K562 (cell line): ENCODE measurements around the gene PDPK1. TPM values are rescaled to one million over a fixed set of nuclear protein-coding genes. Genes with fewer than 3 reads are reported as not detected.
"Not testable (repeated sequence)": the region's sequence is repeated elsewhere in the genome, so short reads cannot be mapped to it uniquely, and the experiment has no call there.

Experiments
- ATAC-seq: fragments of 200-7000 bp; cut with Tn5 transposase; 3 replicates; pipeline ENCODE4 v1.9.1; 2020; ENCODE audit warnings: moderate library complexity
- BruUV-seq: library from RNA; stranded (reverse); fragments of 400-500 nt; replicated peaks from 2 replicates; lab custom pipeline; 2021; lab: Mats Ljungman, UMichigan
- CTCF ChIA-PET: fragments of 300-600 bp; formaldehyde crosslinking; extraction: SDS; loops from one replicate; lab custom pipeline; 2021; ENCODE audit warnings: low intra/inter-chr PET ratio; lab: Yijun Ruan, JAX
- POLR2A ChIA-PET: fragments of 300-600, 350-650 bp; sonication (Branson Sonifier 250); formaldehyde crosslinking; extraction: SDS; loops from one replicate; lab custom pipeline; 2021; ENCODE audit warnings: antibody characterized with exemption, inconsistent platforms; lab: Yijun Ruan, JAX
- DNase-seq, 4 experiments: peaks; one replicate each; pipeline versions ENCODE4 v3.0.0 to v3.0.0-alpha.2; 2011 to 2018; ENCODE audit warnings: low spot score in 3 of 4, mixed read lengths in 3 of 4; ENCODE audit errors: extremely low read depth in 1 of 4
- FAIRE-seq: peaks from 2 replicates; lab custom pipeline; 2011; peaks lifted over from hg19 to GRCh38; lab: Jason Lieb, UNC
- H2AFZ ChIP-seq: 2 replicates; pipeline ENCODE4 v1.6.0; 2011; ENCODE audit warnings: low read depth, low read length, control low read depth, inconsistent platforms
- H3K27ac ChIP-seq: fragments of 200-600 bp; 3 replicates; pipeline ENCODE4 v1.8.0; 2011; ENCODE audit warnings: low read depth, mild to moderate bottlenecking, control low read depth, inconsistent platforms, low read length, moderate library complexity, mixed read lengths; ENCODE audit errors: extremely low read depth
- H3K27me3 ChIP-seq, 2 experiments: fragments of 300-600 bp in 1 of 2; 2 replicates in 1 of 2; 3 replicates in 1 of 2; pipeline versions ENCODE4 v1.6.0 to v1.8.0; 2011; ENCODE audit warnings: inconsistent platforms in 2 of 2, low read length in 2 of 2, mild to moderate bottlenecking in 1 of 2, mixed read lengths in 1 of 2, moderate library complexity in 1 of 2; ENCODE audit not compliant: control insufficient read depth in 2 of 2, insufficient read depth in 2 of 2
- H3K36me3 ChIP-seq: fragments of 300-600 bp; 3 replicates; pipeline ENCODE4 v1.8.0; 2011; ENCODE audit warnings: mild to moderate bottlenecking, low read length, inconsistent platforms; ENCODE audit not compliant: control insufficient read depth, insufficient read depth
- H3K4me1 ChIP-seq, 2 experiments: fragments of 200-600 bp in 1 of 2; replicated peaks in 1 of 2; 2 replicates in 1 of 2; 3 replicates in 1 of 2; pipeline versions ENCODE4 v1.5.1 to v1.8.0; 2011; ENCODE audit warnings: inconsistent platforms in 2 of 2, low read length in 2 of 2, mild to moderate bottlenecking in 1 of 2, mixed read lengths in 1 of 2, moderate library complexity in 1 of 2; ENCODE audit not compliant: control insufficient read depth in 2 of 2, insufficient read depth in 2 of 2
- H3K4me2 ChIP-seq: 2 replicates; pipeline ENCODE4 v1.6.1; 2011; ENCODE audit warnings: low read length, control low read depth, inconsistent platforms, mixed read lengths; ENCODE audit not compliant: insufficient read depth
- H3K4me3 ChIP-seq: fragments of 200-600 bp; sonication (generic), shearing (Covaris generic); 2 replicates; pipeline ENCODE4 v1.5.1; 2016; ENCODE audit warnings: control low read depth, inconsistent platforms
- H3K79me2 ChIP-seq: fragments of 200-600 bp; 3 replicates; pipeline ENCODE4 v1.8.0; 2011; ENCODE audit warnings: low read length, inconsistent platforms; ENCODE audit not compliant: control insufficient read depth, insufficient read depth
- H3K9ac ChIP-seq, 2 experiments: 2 replicates each; pipeline versions ENCODE4 v1.6.0 to v1.6.1; 2011; ENCODE audit warnings: low read depth in 2 of 2, low read length in 2 of 2, control low read depth in 1 of 2, inconsistent platforms in 1 of 2, mild to moderate bottlenecking in 1 of 2, mixed read lengths in 1 of 2; ENCODE audit not compliant: insufficient read depth in 1 of 2
- H3K9me1 ChIP-seq: one replicate; pipeline ENCODE4 v1.6.0; 2011; ENCODE audit warnings: inconsistent platforms, mild to moderate bottlenecking, low read length, moderate library complexity; ENCODE audit not compliant: control insufficient read depth, insufficient read depth
- H3K9me3 ChIP-seq: replicated peaks from 2 replicates; pipeline ENCODE4 v1.5.1; 2011; ENCODE audit warnings: low read depth, low read length, inconsistent platforms; ENCODE audit not compliant: control insufficient read depth, insufficient read depth
- H4K20me1 ChIP-seq: replicated peaks from 2 replicates; pipeline ENCODE4 v1.6.1; 2011; ENCODE audit warnings: low read length, inconsistent platforms, mixed read lengths; ENCODE audit not compliant: control insufficient read depth, insufficient read depth
- WGBS: fragments of 100-300 bp; shearing (Covaris generic); methylation state at CpG from one replicate; pipeline ENCODE4 v1.1.6; 2016; ENCODE audit warnings: low coverage, mixed read lengths; ENCODE audit not compliant: insufficient coverage; ENCODE audit errors: missing lambda C conversion rate; 5-methylcytosine and 5-hydroxymethylcytosine counted together
- in situ Hi-C: fragments of 300-500 bp; cut with MboI; formaldehyde crosslinking; loops from 4 replicates; pipeline ENCODE4 v1.15.0; 2018; ENCODE audit warnings: inconsistent platforms, mixed read lengths
- intact Hi-C: fragments of 100-400 bp; cut with micrococcal nuclease; formaldehyde crosslinking; loops from 2 replicates; pipeline ENCODE4 v1.14.2; 2022
- polyA plus RNA-seq, 8 experiments: library from polyadenylated mRNA; depleted of rRNA in 4 of 8; stranded (reverse) in 5 of 8; unstranded in 3 of 8; fragments of >200 nt; fragmentation: Nextera tagmentation in 2 of 8; fragmentation: Illumina TruSeq in 1 of 8; extraction: Ambion mirVana in 2 of 8; extraction: Trizol in 1 of 8; gene quantifications; 2 replicates each; pipeline versions ENCODE4 v1.2.1 to v1.2.3, GENCODE V29; 2011 to 2014; ENCODE audit warnings: inconsistent platforms in 1 of 8, missing spikeins in 1 of 8
- total RNA-seq, 7 experiments: library from RNA; depleted of rRNA in 6 of 7; stranded (reverse); fragments of >200 nt in 6 of 7; fragmentation: Illumina TruSeq in 2 of 7; extraction: Trizol in 2 of 7; gene quantifications; 2 replicates each; pipeline versions ENCODE4 v1.2.1 to v1.2.3, GENCODE V29; 2011 to 2021; ENCODE audit warnings: low replicate concordance in 1 of 7

PDPK1 gene
- total and polyA plus RNA-seq, 9 of the 15 experiments (the other 6 are each of a cell fraction or from before 2014, with no cell fraction given): 4.0 to 37.2 (median 18.7) TPM

DNA sequence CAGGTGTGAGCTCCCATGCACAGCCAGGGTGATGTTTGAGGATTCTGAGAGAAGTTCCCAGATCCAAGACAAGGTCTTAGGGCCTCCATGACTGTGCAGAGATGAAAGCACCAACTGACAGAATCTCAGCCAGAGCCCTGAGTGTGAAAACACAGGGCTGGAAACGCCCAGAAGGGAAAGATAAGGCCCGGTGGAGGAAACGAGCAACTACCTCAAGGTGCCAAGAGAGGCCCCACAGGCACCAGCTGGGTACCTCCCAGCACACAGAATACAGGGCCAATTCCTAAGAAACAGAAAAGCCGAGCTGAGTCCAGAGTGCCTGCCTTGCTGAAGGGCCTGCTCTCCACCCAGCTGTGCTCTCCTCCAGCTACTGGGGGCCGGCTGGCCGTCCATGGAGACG is 94.5 kb downstream of the PDPK1 start:
- in situ Hi-C loops, DNase-seq, H4K20me1 ChIP-seq, H3K4me3 ChIP-seq, H2AFZ ChIP-seq, H3K27ac ChIP-seq, H3K4me2 ChIP-seq, H3K9ac ChIP-seq, ATAC-seq, H3K36me3 ChIP-seq, H3K9me3 ChIP-seq, H3K79me2 ChIP-seq, H3K4me1 ChIP-seq, POLR2A ChIA-PET, H3K9me1 ChIP-seq, FAIRE-seq, H3K27me3 ChIP-seq, BruUV-seq, CTCF ChIA-PET, intact Hi-C loops: not testable (repeated sequence)
- WGBS: no CpG with 5 or more reads among the region's 7 CpGs

DNA sequence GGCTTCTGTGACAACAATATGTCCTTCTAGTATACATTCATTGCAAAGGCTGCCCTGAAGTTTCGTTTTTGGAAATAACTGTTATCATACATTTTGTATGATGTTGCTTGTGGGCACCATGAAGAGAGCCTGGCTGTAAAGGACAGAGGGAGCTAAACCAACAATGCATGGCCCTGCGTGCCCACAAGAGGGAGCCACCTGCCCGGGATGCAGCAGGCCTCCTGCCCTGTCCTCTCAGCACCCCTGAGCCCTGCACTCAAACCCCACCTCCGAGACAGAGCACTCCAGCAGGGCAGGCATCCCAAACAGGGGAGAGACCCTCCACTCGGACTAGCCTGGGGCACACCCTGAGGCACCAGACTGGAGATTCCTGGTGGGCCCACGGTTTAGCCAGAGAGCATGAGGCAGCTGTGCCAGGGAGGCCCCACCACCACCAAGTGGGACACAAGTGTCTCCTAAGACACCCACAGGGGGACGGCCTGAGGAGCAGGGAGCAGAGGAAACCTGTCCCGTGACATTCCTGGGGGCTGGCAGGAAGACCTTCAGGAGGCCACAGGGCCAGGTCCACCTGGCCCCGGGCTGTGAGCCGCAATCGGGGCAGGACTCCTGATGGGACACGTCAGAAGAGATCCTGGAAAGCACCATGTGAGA is 101.4 kb downstream of the PDPK1 start:
- BruUV-seq, intact Hi-C loops, H3K4me3 ChIP-seq, H3K4me1 ChIP-seq, DNase-seq, in situ Hi-C loops, H3K4me2 ChIP-seq, H3K27me3 ChIP-seq, H3K9ac ChIP-seq, POLR2A ChIA-PET, H4K20me1 ChIP-seq, H3K79me2 ChIP-seq, H3K9me3 ChIP-seq, H3K27ac ChIP-seq, CTCF ChIA-PET, H3K9me1 ChIP-seq, H3K36me3 ChIP-seq, H2AFZ ChIP-seq: not testable (repeated sequence)
- ATAC-seq (peak; percentile 88), FAIRE-seq (peak; percentile 87)
- WGBS: no CpG with 5 or more reads among the region's 12 CpGs

DNA sequence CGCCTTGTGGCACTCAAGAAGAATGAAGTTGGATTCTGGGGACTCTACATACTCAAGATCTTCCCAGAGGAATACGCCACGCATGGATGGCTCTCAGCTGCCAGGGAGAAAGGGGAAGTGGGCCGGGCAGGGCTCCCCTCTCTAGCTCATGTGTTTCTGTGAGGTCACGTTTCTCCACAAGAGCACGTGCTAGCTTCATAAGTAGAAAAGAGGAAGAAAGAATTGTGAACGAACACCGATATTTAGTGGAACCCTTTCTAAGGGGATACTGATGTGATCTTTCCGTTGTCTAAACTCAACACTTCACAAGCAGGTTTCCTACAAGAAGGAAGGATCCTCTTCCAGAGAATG is 101.9 kb downstream of the PDPK1 start:
- H3K27ac ChIP-seq, H3K4me2 ChIP-seq, H3K79me2 ChIP-seq, FAIRE-seq, H3K36me3 ChIP-seq, H4K20me1 ChIP-seq, CTCF ChIA-PET, H3K27me3 ChIP-seq, intact Hi-C loops, DNase-seq, H3K4me3 ChIP-seq, BruUV-seq, H3K4me1 ChIP-seq, H3K9me1 ChIP-seq, in situ Hi-C loops, POLR2A ChIA-PET, H2AFZ ChIP-seq, ATAC-seq, H3K9me3 ChIP-seq, H3K9ac ChIP-seq: not testable (repeated sequence)
- WGBS: 100% methylated on average over 2 of the region's 9 CpGs

DNA sequence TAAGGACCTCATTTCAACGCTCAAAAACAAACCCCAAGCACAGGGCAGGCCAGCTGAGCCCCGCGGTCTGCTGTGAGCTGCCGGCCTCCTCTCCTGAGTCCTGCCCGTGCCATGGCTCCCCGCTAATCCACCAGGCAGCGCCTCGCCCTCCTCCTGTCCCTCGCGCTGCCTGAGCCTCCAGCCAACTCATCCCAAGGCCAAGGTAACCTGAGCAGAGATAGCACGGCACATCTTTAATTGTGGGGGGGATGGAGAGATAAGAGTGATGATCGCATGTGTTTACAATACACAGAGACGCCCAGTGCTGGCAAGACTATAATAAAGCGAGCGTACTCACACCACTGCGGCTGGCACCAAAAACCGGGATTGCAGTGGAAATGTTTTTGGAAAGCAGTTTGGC is 104.7 kb downstream of the PDPK1 start:
- ATAC-seq, intact Hi-C loops, H4K20me1 ChIP-seq, CTCF ChIA-PET, H3K9me3 ChIP-seq, H3K27me3 ChIP-seq, H3K36me3 ChIP-seq, H3K9me1 ChIP-seq, BruUV-seq, H3K4me2 ChIP-seq, H3K79me2 ChIP-seq, H3K4me1 ChIP-seq, DNase-seq, H3K9ac ChIP-seq, in situ Hi-C loops, H3K4me3 ChIP-seq, H3K27ac ChIP-seq, FAIRE-seq, H2AFZ ChIP-seq, POLR2A ChIA-PET: not testable (repeated sequence)
- no CpG with 5 or more reads among the region's 17 CpGs for whole genome bisulfite sequencing
